GM10266 (cell line): ENCODE data around the gene TDRD1.
A peak's percentile ranks its signal among the peaks of the same experiment; 100 is the strongest.

Experiments
- DNase-seq: peaks from one replicate; pipeline ENCODE4 v3.0.0; 2012; ENCODE audit errors: extremely low spot score
- CTCF ChIP-seq: IDR thresholded peaks from 2 replicates; pipeline ENCODE4 v1.5.1; 2012; ENCODE audit warnings: mild to moderate bottlenecking, low read depth; ENCODE audit not compliant: control insufficient read depth, insufficient read depth; ENCODE audit errors: missing control alignments

TDRD1 gene

DNA sequence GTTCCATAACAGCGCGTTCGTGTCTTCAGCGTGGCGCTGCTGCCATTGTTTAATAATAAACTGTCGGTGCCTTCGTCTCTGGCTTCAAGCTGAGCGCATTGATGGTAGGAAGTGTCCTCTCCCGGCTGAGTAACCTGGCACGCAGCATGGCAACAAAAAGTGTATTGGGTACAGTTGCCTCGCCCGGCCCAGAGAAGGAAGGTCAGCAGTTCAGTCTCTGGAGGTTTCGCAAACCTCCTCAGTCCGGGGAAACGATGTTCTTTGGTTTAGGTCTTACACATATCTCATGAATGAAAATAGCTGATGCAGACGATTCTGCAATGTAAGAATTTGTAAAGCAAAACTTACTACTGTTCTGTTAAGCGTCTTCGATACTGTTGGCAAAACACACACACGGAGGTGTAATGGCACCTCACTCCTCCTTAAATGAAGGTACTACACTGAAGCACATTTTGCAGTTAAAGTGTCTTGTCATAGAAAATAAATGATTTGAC lies 4.4 kb upstream of the TDRD1 start:
- TF ChIP-seq CTCF, result no peak
- DNase-seq, result peak; percentile 37

DNA sequence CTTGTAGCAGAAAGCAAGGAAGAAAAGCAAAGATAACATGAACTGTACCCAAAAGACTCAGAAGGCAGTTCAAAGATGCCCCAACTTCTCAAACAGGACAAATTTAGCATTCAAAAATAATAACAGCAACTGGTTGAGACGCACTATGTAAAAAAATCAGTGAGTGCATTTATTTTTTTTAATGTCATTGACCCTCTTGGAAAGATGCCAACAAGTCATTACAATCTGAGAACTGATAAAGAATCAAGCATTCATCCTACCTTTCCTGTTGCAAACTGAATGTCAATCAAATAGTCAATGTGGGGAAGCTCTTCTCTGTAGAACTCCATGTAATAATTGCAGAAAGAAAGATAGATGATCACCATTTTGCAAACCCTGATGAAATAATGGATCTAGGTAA lies 3.5 kb upstream of the TDRD1 start:
- TF ChIP-seq CTCF, result no peak
- DNase-seq, result no peak

GRCh38 chr10:114176511-114176910 lies 2.6 kb upstream of the TDRD1 start:
- no peak for TF ChIP-seq CTCF
- DNase-seq, result no peak

DNA sequence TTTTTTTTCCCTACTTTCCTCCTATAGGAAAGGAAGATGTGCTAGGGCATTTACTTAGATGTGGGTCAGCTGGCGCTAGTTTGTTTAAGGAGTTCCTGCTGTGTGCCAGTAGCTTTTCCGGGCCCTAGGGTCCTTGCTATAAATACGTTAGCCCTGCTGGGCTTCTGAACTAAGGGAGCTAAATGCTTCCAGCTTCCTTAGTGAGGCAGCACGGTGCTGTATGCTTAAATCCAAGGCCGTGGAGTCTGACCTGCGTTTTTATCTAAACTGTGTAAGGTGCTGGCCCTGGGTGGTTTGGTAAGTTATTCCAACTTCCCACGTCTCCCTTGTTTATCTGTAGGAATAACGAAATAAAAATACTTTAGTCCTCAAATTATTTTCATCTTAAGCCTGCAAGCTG lies 594 bp downstream of the TDRD1 start:
- no peak for TF ChIP-seq CTCF
- no peak for DNase-seq

DNA sequence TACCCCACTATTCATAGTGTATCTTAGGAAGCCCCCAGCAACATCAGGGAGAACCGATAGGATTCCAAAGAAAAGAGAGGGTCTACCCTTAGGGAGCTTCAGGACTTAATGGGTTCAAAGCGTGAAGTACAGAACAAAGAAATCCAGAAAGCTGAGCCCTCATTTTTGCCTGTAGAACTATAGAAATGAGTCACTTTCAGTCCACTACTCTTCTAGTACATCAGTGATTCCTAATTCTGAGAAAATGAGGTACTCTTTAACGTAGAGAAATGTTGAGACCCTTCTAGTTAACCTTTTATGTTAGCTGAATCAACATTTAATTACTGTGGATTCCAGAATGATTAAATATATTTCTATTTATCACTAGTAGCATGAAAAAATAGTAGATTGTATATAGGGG lies 1.8 kb downstream of the TDRD1 start:
- DNase-seq, result no peak
- TF ChIP-seq CTCF, result no peak

DNA sequence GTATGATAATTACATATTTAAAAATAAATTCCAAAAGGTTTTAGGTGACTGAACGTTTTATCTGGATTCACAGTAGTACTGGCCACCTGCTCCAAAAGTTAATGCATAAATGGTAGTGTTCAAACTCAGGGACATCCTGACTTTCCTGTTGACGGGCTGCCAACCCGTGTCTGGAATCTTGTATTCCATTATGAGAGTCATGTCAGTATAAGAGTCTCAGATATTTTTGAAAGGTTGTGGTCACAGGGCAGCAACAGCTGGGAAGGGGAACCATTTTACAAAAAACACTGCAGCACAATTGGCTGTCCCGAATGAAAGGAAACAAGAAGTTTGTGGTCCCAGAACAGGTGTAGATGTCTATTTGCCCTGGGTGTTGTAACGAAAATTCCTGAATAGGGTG lies 2.8 kb downstream of the TDRD1 start:
- DNase-seq, result no peak
- TF ChIP-seq CTCF, result no peak

GRCh38 chr10:114183563-114183962 lies 4.4 kb downstream of the TDRD1 start:
- DNase-seq, result no peak
- no peak for TF ChIP-seq CTCF
